HG03060 (cell line): Measurements from ENCODE around the gene RTN3.

ENCODE experiments used
- ATAC-seq: cut with Tn5 transposase; IDR thresholded peaks from one replicate; pipeline ENCODE4 v1.9.1; 2021; ENCODE audit warnings: low read depth, moderate number of reproducible peaks; ENCODE audit not compliant: unreplicated experiment

The RTN3 gene

DNA sequence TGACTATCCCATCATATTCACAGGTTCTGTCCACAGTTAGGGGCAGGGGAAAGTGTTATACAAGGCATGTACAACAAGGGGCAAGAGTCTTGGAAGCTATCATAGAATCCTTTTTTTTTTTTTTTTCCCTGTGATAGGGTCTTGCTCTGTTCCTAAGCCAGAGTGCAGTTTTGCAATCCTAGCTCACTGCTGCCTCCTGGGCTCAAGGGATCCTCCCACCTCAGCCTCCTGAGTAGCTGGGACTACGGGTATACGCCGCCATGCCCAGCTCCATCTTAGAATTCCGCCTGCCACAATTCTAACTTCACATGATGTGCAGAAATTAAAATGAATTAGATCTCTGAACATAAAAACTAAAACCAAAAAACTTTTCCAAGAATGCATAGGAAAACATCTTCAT is 55.6 kb downstream of the RTN3 start:
- no peak for ATAC-seq

- no peak for ATAC-seq
Observed at GRCh38 chr11:63737718-63738117, 56.4 kb downstream of the RTN3 start.

DNA sequence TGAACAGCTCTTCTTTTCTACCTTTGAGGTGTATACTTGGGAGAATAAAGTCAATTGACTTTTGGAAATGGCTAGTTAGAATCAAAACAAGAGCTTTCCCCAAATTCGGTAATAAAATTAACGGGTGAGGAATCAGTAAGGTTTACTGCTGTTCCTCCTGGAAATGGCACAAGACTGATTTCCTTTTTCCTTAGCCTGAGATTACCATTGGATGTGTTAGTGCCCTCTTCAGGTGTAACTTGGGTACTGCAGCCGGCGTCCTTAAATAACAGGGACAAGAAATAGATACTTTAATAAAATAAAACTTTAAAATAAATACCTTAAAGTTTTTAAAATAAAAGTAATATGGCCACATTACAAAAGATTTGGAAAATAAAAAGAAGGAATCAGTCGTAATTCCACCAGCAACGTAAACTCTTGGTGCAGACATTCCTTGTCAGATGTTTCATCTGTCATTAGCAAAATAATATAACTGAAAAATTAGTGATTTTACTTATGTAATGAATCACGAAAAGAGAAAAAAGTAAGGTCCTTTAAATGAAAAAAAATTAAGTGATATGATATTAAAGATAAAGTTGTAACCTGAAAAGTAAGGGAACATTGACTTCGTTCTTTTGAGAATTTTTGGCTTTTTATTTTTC is 57.5 kb downstream of the RTN3 start:
- no peak for ATAC-seq

DNA sequence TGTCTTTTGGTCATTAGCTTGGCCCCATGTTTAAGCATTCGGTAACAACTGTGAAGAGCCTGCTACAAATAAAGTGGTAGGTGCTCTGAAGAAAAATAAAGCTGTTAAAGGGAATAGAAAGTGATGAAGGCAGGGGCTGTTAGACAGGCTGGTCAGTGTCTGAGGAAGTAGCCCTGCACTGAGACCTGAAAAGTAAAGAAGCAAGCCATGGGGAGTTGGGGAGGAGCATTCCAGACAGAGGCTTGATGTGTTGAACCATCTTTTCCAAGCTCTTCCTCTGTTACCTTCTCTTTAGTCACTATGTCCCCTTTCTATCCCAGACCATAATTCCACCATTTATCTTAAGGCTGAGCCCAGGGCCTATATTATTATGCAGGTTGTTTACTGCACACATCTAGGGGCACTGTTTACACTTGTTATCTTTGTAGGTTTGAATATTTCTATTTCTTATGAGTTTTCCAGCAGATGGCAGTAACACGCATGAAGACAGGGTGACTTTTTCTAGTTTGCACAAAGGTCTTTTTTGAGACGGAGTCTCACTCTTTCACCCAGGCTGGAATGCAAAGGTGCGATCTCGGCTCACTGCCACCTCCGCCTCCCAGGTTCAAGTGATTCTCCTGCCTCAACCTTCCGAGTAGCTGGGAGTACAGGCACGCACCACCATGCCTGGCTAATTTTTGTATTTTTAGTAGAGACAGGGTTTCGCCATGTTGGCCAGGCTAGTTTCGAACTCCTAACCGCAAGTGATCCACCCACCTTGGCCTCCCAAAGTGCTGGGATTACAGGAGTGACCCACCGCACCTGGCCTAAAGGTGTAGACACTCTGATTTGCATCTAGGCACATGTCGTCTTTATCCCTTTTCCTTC is 64.2 kb downstream of the RTN3 start:
- ATAC-seq, result no peak

- no peak for ATAC-seq
Observed at GRCh38 chr11:63747011-63747410, 65.7 kb downstream of the RTN3 start.

- no peak for ATAC-seq
Observed at GRCh38 chr11:63749624-63750023, 68.3 kb downstream of the RTN3 start.

- no peak for ATAC-seq
Observed at GRCh38 chr11:63756919-63757761, 75.8 kb downstream of the RTN3 start.

DNA sequence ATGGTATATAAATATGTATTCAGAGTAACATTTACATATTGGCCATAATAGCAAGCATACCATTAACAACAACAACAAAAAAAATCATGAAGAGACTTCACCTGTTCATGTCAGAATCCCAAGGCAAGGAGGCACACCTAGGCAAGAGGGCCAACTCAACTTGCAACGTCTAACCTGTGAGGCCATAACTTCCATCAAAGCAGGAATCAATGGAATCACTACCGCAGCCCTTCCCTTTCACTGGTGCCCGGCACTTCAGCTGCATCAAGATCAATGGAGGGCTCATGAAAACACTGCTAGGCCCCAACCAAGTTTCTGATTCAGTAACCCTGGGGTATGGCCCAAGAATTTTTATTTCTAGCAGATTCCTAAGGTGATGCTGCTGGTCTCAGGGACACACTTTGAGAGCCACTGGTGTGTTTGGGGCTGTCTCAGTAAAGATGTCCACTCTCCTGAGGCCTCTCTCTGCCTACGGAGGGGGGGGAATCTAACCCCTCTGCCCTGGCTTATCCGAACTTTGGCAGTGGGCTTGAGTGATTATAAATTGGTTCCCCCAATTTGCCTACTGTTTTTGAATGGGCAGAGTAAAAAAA is 79.3 kb downstream of the RTN3 start:
- ATAC-seq, result no peak

DNA sequence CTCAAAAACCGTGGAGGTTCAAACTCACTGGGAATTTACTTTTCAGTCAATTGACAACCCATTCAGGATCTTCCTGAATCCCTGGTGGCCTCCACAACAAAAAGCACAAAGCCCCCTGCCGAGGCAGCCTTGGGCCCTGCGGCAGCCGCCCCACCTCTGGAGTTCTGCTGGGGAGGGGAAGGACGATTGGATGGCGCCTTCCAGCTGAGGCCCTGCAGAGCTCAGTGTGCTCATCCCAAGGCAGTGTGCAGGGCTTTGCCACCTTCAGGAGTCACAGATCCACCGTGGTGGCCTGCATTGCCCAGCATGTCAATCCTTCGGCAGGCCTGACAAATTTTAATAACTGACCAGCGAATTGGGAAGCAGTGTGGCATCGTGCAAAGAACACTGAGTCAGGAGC is 79.9 kb downstream of the RTN3 start:
- ATAC-seq, result no peak

- no peak for ATAC-seq
Observed at GRCh38 chr11:63761931-63762653, 80.8 kb downstream of the RTN3 start.

- ATAC-seq, result no peak
Observed at GRCh38 chr11:63762654-63763495, 81.6 kb downstream of the RTN3 start.

DNA sequence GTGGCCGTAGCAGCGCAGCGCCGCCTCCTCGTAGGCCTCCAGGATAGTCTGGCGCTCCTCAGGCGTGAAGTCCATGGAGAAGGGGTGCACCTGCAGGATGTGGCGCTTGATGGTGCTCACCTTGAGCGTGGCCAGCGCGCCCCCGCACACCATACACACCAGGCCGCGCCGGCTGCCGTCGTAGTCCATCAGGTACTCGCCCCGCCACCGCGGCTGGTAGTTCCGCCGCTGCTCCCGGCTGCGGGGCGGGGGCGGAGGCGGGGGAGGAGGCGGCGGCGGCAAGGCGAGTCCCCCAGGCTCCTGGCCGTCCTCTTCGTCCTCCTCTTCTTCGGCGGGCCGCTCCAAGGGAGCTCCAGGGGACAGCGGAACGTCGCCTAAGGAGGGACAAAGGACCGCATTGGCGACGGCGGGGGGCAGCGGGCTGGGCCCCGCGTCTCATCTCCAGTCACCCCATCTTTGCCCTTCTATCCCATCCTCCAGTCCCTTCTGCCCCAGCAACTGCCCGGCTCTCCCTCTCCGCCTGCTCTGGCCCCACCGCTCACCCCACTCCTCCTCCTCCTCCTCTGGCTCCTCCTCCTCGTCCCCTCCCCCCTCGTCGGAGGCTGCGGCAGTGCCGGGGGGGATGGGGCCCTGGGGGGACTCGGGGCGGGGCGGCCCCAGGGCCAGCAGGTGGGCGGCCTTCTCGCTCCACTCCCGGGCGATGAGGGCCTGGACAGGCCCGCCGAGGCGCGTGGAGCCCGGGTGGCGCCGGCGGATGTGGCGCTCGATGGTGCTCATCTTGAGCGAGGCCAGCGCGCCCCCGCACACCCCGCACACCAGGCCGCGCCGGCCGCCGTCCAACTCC is 82.4 kb downstream of the RTN3 start:
- no peak for ATAC-seq

GRCh38 chr11:63764340-63764678 is 83.0 kb downstream of the RTN3 start:
- ATAC-seq, result no peak

GRCh38 chr11:63764679-63765647 is 83.7 kb downstream of the RTN3 start:
- ATAC-seq, result no peak

DNA sequence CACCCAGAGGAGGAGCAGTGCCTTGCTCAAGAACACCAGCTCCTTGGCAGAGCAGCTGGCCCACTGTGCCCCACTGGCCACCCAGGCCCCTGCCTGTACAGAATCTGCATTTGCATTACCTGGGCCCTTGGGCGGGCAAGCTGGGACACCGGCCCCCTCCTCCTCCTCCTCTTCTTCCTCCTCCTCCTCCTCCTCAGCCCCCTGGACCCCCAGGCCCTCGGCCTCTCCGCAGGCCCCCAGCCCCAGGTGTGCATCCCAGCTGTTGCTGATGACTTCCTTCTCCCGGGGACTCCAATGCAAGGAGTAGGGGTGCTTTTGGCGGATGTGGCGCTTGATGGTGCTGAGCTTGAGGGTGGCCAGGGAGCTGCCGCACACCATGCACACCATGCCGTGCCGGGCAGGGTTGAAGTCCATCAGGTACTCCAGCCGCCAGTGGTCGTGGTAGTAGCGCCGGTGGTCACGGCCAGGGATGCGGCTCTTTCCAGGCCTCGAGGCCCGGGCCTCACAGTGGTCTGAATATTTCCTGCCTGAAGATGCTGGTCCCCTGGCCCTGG is 84.5 kb downstream of the RTN3 start:
- no peak for ATAC-seq

GRCh38 chr11:63766531-63767235 is 85.4 kb downstream of the RTN3 start:
- no peak for ATAC-seq

DNA sequence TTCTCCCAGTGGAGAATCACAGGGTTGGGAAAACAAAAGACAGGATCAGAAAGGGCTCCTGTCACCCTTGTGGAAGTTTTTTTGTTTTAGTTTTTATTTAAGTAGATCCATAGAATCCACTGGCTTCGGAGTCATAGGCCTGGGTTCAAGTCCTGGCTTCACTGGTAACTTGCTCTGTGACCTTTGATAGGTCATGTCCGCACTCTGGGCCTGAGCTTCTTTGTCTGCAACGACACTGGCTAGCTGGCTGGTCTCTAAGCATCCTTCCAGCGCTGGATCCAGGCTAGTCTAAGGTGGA is 85.9 kb downstream of the RTN3 start:
- no peak for ATAC-seq
